HEK293 (cell line): ENCODE measurements around the gene MAVS.

ENCODE experiments used
- KLF7 ChIP-seq: fragments of 450-650 bp; formaldehyde crosslinking; IDR thresholded peaks from 2 replicates; pipeline ENCODE4 v1.5.1; 2016; ENCODE audit warnings: missing biosample characterization, missing genetic modification characterization, borderline replicate concordance
- MYNN ChIP-seq: fragments of 450-650 bp; formaldehyde crosslinking; IDR thresholded peaks from 2 replicates; pipeline ENCODE4 v1.5.1; 2016; ENCODE audit warnings: missing biosample characterization, missing genetic modification characterization, borderline replicate concordance
- REPIN1 ChIP-seq: fragments of 450-650 bp; formaldehyde crosslinking; IDR thresholded peaks from 2 replicates; pipeline ENCODE4 v1.5.1; 2017; ENCODE audit warnings: missing biosample characterization, missing genetic modification characterization, low read depth
- SALL2 ChIP-seq: fragments of 450-650 bp; formaldehyde crosslinking; IDR thresholded peaks from 2 replicates; pipeline ENCODE4 v1.5.0; 2017; ENCODE audit warnings: missing biosample characterization, mild to moderate bottlenecking, missing genetic modification characterization, borderline replicate concordance
- SCRT1 ChIP-seq: fragments of 450-650 bp; formaldehyde crosslinking; IDR thresholded peaks from 2 replicates; pipeline ENCODE4 v1.5.1; 2016; ENCODE audit warnings: missing biosample characterization, missing genetic modification characterization, borderline replicate concordance
- SETDB1 ChIP-seq: IDR thresholded peaks from one replicate; pipeline ENCODE4 v1.6.1; 2017; ENCODE audit warnings: mild to moderate bottlenecking, low read length, moderate library complexity, mixed read lengths; ENCODE audit not compliant: insufficient read length
- ZBTB1 ChIP-seq: fragments of 450-650 bp; formaldehyde crosslinking; IDR thresholded peaks from 2 replicates; pipeline ENCODE4 v1.5.1; 2016; ENCODE audit warnings: missing biosample characterization, missing genetic modification characterization
- ZBTB20 ChIP-seq: fragments of 450-650 bp; formaldehyde crosslinking; IDR thresholded peaks from 2 replicates; pipeline ENCODE4 v1.5.1; 2016; ENCODE audit warnings: missing biosample characterization, missing genetic modification characterization
- ZFP3 ChIP-seq: fragments of 450-650 bp; formaldehyde crosslinking; IDR thresholded peaks from 2 replicates; pipeline ENCODE4 v1.5.1; 2016; ENCODE audit warnings: low read depth, missing biosample characterization, missing genetic modification characterization
- ZNF184 ChIP-seq: fragments of 450-650 bp; IDR thresholded peaks from 2 replicates; pipeline ENCODE4 v1.5.1; 2018; ENCODE audit warnings: missing biosample characterization, mild to moderate bottlenecking, missing genetic modification characterization
- ZNF221 ChIP-seq: fragments of 450-650 bp; formaldehyde crosslinking; IDR thresholded peaks from 2 replicates; pipeline ENCODE4 v1.5.1; 2017; ENCODE audit warnings: missing biosample characterization, missing genetic modification characterization, borderline replicate concordance
- ZNF248 ChIP-seq: fragments of 450-650 bp; formaldehyde crosslinking; IDR thresholded peaks from 2 replicates; pipeline ENCODE4 v1.5.1; 2017; ENCODE audit warnings: missing biosample characterization, missing genetic modification characterization
- ZNF302 ChIP-seq: fragments of 450-650 bp; formaldehyde crosslinking; IDR thresholded peaks from 2 replicates; pipeline ENCODE4 v1.5.1; 2016; ENCODE audit warnings: missing biosample characterization, missing genetic modification characterization, low read depth
- ZNF423 ChIP-seq: fragments of 450-650 bp; formaldehyde crosslinking; IDR thresholded peaks from 2 replicates; pipeline ENCODE4 v1.5.1; 2016; ENCODE audit warnings: missing biosample characterization, missing genetic modification characterization
- ZNF426 ChIP-seq: fragments of 450-650 bp; formaldehyde crosslinking; IDR thresholded peaks from 2 replicates; pipeline ENCODE4 v1.5.1; 2017; ENCODE audit warnings: missing biosample characterization, missing genetic modification characterization, mild to moderate bottlenecking, inconsistent platforms, moderate library complexity
- ZNF473 ChIP-seq: fragments of 450-650 bp; formaldehyde crosslinking; IDR thresholded peaks from 2 replicates; pipeline ENCODE4 v1.5.1; 2017; ENCODE audit warnings: missing biosample characterization, missing genetic modification characterization
- ZNF501 ChIP-seq: fragments of 450-650 bp; formaldehyde crosslinking; IDR thresholded peaks from 2 replicates; pipeline ENCODE4 v1.5.1; 2016; ENCODE audit warnings: missing biosample characterization, missing genetic modification characterization
- ZNF558 ChIP-seq: fragments of 450-650 bp; formaldehyde crosslinking; IDR thresholded peaks from 2 replicates; pipeline ENCODE4 v1.5.1; 2016; ENCODE audit warnings: missing biosample characterization, missing genetic modification characterization
- ZNF76 ChIP-seq: fragments of 450-650 bp; formaldehyde crosslinking; IDR thresholded peaks from 2 replicates; pipeline ENCODE4; 2016; ENCODE audit warnings: low read depth, missing biosample characterization, missing genetic modification characterization, borderline replicate concordance
- ZNF776 ChIP-seq: fragments of 450-650 bp; formaldehyde crosslinking; IDR thresholded peaks from 2 replicates; pipeline ENCODE4 v1.5.0; 2017; ENCODE audit warnings: missing biosample characterization, missing genetic modification characterization, borderline replicate concordance
- ZNF830 ChIP-seq: fragments of 450-650 bp; IDR thresholded peaks from 2 replicates; pipeline ENCODE4 v1.5.0; 2018; ENCODE audit warnings: missing biosample characterization, missing genetic modification characterization, low read depth, mild to moderate bottlenecking, moderate library complexity
- ZNF837 ChIP-seq: fragments of 450-650 bp; formaldehyde crosslinking; IDR thresholded peaks from 2 replicates; pipeline ENCODE4 v1.5.1; 2016; ENCODE audit warnings: missing biosample characterization, missing genetic modification characterization
- TF ChIP-seq, protein P1 (sequence below): fragments of 450-650 bp; formaldehyde crosslinking; IDR thresholded peaks from 2 replicates; pipeline ENCODE4 v1.5.1; 2016; ENCODE audit warnings: missing biosample characterization, missing genetic modification characterization
- TF ChIP-seq, protein P2 (sequence below): fragments of 450-650 bp; formaldehyde crosslinking; optimal IDR thresholded peaks from 2 replicates; pipeline ENCODE3; 2016; ENCODE audit warnings: missing biosample characterization, mild to moderate bottlenecking, missing genetic modification characterization
- TF ChIP-seq, protein P3 (sequence below): fragments of 450-650 bp; formaldehyde crosslinking; IDR thresholded peaks from 2 replicates; pipeline ENCODE4 v1.5.1; 2016; ENCODE audit warnings: missing biosample characterization, missing genetic modification characterization
- TF ChIP-seq, protein P4 (sequence below): fragments of 450-650 bp; formaldehyde crosslinking; IDR thresholded peaks from 2 replicates; pipeline ENCODE4 v1.5.1; 2017; ENCODE audit warnings: missing biosample characterization, missing genetic modification characterization
- TF ChIP-seq, protein P5 (sequence below): fragments of 450-650 bp; formaldehyde crosslinking; IDR thresholded peaks from 2 replicates; pipeline ENCODE4 v1.5.1; 2016; ENCODE audit warnings: missing biosample characterization, missing genetic modification characterization
- TF ChIP-seq, protein P6 (sequence below): fragments of 450-650 bp; formaldehyde crosslinking; IDR thresholded peaks from 2 replicates; pipeline ENCODE4 v1.5.1; 2016; ENCODE audit warnings: missing biosample characterization, missing genetic modification characterization

Gene MAVS

DNA sequence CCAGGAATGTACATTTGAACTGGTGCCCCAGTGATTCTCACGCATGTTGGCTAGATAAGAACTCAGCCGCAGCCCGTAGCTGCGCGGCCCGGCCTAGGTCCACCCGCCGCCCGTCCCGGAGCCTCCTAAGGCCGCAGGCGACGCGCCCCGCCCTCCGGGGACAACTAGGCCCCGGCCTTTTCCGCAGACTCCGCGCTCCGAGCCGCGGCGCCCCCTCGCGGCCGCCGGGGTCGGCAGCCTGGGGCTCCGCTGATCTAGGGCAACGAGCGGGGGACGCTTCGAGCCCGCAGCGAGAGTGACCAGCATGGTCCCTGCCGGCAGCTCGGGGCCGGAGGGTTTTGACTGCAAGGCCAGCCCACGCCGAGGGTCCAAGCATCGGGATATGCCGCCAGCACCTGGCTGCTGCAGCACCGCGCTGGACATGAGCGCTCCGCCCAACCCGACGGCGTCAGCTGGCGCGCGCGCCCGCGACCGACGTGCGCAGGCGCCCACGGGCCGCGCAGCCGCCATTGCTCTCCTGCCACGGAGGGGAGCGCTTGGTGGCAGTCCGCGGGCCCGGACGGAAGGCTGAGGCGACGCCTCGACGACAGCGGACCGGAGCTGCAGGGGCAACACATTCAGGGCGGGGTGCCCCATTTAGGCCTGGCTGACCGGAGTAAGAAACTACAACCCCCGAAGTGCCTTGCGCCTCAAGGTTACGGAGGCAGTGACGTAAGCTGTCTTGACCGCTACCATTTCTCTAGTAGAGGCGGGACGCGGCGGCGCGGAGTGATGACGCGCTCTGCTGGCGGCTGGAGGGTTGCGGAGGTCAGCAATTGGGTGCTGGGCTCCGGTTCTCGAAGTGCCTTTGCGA lies 26.4 kb upstream of the MAVS start, which contains the start of gene AP5S1 (continued):
- TF ChIP-seq, protein P1, sequence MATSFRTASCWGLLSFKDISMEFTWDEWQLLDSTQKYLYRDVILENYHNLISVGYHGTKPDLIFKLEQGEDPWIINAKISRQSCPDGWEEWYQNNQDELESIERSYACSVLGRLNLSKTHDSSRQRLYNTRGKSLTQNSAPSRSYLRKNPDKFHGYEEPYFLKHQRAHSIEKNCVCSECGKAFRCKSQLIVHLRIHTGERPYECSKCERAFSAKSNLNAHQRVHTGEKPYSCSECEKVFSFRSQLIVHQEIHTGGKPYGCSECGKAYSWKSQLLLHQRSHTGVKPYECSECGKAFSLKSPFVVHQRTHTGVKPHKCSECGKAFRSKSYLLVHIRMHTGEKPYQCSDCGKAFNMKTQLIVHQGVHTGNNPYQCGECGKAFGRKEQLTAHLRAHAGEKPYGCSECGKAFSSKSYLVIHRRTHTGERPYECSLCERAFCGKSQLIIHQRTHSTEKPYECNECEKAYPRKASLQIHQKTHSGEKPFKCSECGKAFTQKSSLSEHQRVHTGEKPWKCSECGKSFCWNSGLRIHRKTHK (tag by site-specific recombination), result no peak
- TF ChIP-seq, protein P2, sequence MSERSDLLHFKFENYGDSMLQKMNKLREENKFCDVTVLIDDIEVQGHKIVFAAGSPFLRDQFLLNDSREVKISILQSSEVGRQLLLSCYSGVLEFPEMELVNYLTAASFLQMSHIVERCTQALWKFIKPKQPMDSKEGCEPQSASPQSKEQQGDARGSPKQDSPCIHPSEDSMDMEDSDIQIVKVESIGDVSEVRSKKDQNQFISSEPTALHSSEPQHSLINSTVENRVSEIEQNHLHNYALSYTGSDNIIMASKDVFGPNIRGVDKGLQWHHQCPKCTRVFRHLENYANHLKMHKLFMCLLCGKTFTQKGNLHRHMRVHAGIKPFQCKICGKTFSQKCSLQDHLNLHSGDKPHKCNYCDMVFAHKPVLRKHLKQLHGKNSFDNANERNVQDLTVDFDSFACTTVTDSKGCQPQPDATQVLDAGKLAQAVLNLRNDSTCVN (tag by site-specific recombination), result peak; percentile 97
- TF ChIP-seq, protein P3, sequence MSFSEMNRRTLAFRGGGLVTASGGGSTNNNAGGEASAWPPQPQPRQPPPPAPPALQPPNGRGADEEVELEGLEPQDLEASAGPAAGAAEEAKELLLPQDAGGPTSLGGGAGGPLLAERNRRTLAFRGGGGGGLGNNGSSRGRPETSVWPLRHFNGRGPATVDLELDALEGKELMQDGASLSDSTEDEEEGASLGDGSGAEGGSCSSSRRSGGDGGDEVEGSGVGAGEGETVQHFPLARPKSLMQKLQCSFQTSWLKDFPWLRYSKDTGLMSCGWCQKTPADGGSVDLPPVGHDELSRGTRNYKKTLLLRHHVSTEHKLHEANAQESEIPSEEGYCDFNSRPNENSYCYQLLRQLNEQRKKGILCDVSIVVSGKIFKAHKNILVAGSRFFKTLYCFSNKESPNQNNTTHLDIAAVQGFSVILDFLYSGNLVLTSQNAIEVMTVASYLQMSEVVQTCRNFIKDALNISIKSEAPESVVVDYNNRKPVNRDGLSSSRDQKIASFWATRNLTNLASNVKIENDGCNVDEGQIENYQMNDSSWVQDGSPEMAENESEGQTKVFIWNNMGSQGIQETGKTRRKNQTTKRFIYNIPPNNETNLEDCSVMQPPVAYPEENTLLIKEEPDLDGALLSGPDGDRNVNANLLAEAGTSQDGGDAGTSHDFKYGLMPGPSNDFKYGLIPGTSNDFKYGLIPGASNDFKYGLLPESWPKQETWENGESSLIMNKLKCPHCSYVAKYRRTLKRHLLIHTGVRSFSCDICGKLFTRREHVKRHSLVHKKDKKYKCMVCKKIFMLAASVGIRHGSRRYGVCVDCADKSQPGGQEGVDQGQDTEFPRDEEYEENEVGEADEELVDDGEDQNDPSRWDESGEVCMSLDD, result peak; percentile 68
- no peak for TF ChIP-seq KLF7 (tag by site-specific recombination)
- TF ChIP-seq ZNF501 (tag by site-specific recombination), result 0 out of 2 replicates have a peak, but pooled peaks have one; percentile 44
- no peak for TF ChIP-seq ZNF248 (tag by site-specific recombination)
- no peak for TF ChIP-seq ZNF473 (tag by site-specific recombination)
- no peak for TF ChIP-seq ZNF830
- peak; percentile 97 for TF ChIP-seq ZNF76
- no peak for TF ChIP-seq ZNF426
- no peak for TF ChIP-seq ZNF837 (tag by site-specific recombination)
- TF ChIP-seq SALL2 (tag by site-specific recombination), result no peak
- no peak for TF ChIP-seq ZNF558 (tag by site-specific recombination)
- TF ChIP-seq SCRT1, result no peak
- no peak for TF ChIP-seq ZNF302
- no peak for TF ChIP-seq ZNF776 (tag by site-specific recombination)
- no peak for TF ChIP-seq ZNF423 (tag by site-specific recombination)
- TF ChIP-seq, protein P4, sequence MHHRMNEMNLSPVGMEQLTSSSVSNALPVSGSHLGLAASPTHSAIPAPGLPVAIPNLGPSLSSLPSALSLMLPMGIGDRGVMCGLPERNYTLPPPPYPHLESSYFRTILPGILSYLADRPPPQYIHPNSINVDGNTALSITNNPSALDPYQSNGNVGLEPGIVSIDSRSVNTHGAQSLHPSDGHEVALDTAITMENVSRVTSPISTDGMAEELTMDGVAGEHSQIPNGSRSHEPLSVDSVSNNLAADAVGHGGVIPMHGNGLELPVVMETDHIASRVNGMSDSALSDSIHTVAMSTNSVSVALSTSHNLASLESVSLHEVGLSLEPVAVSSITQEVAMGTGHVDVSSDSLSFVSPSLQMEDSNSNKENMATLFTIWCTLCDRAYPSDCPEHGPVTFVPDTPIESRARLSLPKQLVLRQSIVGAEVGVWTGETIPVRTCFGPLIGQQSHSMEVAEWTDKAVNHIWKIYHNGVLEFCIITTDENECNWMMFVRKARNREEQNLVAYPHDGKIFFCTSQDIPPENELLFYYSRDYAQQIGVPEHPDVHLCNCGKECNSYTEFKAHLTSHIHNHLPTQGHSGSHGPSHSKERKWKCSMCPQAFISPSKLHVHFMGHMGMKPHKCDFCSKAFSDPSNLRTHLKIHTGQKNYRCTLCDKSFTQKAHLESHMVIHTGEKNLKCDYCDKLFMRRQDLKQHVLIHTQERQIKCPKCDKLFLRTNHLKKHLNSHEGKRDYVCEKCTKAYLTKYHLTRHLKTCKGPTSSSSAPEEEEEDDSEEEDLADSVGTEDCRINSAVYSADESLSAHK (tag by site-specific recombination), result no peak
- TF ChIP-seq, protein P5, sequence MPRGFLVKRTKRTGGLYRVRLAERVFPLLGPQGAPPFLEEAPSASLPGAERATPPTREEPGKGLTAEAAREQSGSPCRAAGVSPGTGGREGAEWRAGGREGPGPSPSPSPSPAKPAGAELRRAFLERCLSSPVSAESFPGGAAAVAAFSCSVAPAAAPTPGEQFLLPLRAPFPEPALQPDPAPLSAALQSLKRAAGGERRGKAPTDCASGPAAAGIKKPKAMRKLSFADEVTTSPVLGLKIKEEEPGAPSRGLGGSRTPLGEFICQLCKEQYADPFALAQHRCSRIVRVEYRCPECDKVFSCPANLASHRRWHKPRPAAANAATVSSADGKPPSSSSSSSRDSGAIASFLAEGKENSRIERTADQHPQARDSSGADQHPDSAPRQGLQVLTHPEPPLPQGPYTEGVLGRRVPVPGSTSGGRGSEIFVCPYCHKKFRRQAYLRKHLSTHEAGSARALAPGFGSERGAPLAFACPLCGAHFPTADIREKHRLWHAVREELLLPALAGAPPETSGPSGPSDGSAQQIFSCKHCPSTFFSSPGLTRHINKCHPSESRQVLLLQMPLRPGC, result no peak; the same call in 1 of the 2 replicates
- TF ChIP-seq, protein P6, sequence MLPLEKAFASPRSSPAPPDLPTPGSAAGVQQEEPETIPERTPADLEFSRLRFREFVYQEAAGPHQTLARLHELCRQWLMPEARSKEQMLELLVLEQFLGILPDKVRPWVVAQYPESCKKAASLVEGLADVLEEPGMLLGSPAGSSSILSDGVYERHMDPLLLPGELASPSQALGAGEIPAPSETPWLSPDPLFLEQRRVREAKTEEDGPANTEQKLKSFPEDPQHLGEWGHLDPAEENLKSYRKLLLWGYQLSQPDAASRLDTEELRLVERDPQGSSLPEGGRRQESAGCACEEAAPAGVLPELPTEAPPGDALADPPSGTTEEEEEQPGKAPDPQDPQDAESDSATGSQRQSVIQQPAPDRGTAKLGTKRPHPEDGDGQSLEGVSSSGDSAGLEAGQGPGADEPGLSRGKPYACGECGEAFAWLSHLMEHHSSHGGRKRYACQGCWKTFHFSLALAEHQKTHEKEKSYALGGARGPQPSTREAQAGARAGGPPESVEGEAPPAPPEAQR, result no peak
- TF ChIP-seq ZBTB20, result peak; percentile 64; the same call in 1 of the 2 replicates
- peak; percentile 88; the same call in 1 of the 2 replicates for TF ChIP-seq REPIN1
- no peak for TF ChIP-seq MYNN
- 0 out of 2 replicates have a peak, but pooled peaks have one; percentile 60 for TF ChIP-seq ZBTB1
- no peak; the same call in none of the 2 replicates for TF ChIP-seq ZNF184 (tag by site-specific recombination)
- no peak for TF ChIP-seq ZNF221
- TF ChIP-seq ZFP3 (tag by site-specific recombination), result no peak
- TF ChIP-seq SETDB1, result no peak
